Measurements from ENCODE around the gene CYB5A.

The CYB5A gene

GRCh38 chr18:74275736-74276135, 16.0 kb downstream of the CYB5A start:
- DNase-seq, result no peak

DNA sequence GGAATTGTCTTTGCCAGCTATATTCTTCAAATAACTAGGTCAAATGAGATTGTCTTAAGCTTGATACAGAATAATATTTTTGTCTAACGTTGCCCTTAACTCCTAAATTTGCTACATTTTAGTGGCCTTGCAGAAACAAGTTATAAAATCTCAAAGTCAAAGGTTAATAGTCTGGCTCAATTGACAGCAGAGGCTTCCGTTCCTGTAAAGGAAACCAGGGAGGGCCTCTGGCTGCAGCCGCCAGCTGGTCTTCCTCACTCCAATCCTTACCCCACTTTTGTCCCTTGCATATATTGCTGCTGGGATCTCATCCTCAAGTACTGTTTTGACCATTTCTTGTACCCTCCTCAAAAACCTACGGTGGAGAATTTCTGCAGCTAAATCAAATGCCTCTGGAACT, 17.1 kb downstream of the CYB5A start:
- no peak for DNase-seq

DNA sequence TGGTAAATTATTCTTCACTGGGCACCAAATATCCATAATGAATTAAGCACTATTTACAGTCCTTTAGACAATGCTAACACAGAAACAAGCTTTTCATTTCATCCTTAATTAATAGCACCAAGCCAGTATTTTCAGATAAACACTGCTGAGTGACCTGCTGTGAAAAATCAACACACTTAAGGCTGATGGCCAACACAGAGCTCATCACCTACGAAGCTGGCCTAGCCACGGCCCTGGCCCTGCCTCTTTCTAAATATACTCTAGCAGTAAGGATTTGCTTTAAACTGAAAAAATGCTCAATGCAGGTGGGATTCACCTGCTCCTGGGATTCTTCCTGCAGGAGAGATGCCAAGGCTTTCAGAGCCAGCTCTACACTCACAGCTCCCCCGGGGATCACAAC, 18.4 kb downstream of the CYB5A start:
- no peak for DNase-seq

DNA sequence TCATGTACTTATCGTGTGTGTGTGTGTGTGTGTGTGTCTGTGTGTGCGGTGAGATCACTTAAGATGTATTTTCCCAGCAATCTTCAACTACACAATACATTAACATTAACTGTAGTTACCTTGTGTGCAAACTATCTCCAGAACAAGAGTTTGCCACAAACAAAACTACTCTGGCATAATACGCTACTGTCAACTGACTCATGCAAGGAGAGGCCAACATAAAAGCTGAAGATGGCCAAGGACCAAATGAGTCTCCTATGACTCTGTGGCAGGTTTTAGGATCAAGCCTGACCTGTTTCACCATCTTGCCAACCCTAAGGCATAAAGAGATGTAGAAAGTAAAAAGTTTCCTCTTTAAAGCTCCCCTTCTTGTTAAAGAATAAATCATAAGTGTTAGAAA, 20.1 kb downstream of the CYB5A start:
- no peak for DNase-seq

GRCh38 chr18:74268933-74269620, 22.7 kb downstream of the CYB5A start:
- no peak for DNase-seq

- DNase-seq, result no peak
Measured at GRCh38 chr18:74268175-74268574, 23.6 kb downstream of the CYB5A start.

GRCh38 chr18:74266161-74266560, 25.6 kb downstream of the CYB5A start:
- DNase-seq, result no peak

- no peak for DNase-seq
Measured at GRCh38 chr18:74265546-74266098, 26.1 kb downstream of the CYB5A start.

DNA sequence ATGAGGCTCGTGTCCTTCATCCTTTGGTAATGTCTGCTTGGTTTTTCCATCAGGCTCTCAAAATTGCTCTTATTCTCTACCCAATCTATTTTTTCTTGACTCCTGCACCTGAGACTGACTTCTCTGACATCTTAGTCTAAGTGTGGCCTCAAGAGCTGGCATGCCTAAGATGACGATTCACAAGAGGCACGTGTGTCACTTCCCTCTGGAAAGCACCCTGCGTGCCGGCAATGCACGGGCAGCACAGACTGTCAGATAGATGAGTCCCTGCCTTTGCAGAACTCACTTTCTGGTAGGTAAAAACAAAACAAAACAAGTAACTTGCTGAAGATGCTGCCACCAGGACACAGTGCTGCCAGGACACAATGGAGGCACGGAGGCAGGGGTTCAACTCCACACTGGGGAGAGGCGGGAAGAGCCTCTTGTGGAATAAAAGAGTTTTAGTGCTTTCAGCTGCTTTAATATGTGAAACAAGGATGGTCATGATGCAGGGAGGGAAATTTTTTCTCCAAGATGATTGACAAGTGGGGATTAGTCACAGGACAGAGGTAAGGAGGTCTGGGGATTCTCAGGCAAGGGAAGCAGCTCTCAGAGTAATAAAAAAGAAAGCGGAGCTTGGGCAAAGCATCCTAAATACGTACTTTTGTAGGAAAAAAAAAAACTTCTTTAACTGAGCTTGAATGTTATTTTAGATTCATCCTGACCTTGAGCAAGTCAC, 27.3 kb downstream of the CYB5A start:
- no peak for DNase-seq

- no peak for DNase-seq
Measured at GRCh38 chr18:74261053-74261713, 30.6 kb downstream of the CYB5A start.

- no peak for DNase-seq
Measured at GRCh38 chr18:74259347-74259746, 32.4 kb downstream of the CYB5A start.

GRCh38 chr18:74257083-74257482, 34.7 kb downstream of the CYB5A start:
- no peak for DNase-seq

- DNase-seq, result no peak
Measured at GRCh38 chr18:74256190-74256589, 35.6 kb downstream of the CYB5A start.

DNA sequence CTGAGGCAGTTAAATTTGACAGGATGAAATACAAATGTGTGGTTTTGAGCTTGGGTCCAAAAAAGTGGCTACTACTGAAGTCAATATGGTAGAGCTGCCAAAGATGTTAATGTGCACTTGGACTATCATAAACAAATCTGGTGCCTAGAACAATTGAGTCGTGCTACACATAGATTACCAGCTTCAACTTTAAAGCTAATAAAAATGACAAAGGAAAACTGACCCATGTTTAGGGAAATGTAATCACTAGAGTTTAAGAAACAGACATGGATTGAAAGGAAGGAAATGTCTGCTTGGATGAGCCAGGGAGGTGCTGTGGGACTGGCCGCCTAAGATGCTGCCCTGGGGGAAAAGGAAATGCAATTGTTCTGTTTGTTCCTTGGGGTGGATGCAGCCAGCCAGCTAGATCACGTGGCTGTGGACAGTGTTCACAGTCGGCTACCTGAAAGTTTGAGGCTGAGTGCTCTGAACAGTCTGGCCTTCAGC, 36.6 kb downstream of the CYB5A start:
- no peak for DNase-seq

GRCh38 chr18:74252039-74252395, 39.7 kb downstream of the CYB5A start:
- no peak for DNase-seq

DNA sequence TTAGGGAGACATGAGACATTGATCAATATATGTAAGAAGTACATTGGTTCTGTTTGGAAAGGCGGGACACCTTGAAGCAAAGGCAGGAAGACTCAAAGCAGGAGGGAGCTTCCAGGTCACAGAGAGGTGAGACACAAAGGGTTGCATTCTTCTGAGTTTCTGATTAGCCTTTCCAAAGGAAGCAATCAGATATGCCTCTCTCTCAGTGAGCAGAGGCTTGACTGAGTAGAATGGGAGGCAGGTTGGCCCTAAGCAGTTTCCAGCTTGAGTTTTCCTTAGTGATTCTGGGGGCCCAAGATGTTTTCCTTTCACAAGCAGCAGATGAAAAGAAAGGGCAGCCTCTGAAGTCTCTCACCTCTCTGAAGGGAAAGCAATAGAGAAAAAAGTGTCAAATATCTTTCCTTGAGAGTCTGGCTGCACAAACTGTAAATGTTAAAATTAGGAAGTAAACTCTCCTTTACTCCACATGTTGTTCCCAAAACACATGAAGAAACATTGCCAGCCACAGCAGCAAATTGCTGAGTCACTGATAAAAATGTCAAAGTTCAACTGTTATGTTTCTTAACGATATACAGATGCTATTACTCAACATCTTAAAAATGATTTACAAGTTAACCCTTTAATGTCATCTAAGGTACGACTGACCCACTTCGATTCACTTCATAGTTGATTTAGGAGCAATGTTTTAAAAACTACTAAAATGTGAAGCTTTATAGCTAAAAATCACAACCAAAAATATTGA, 40.3 kb downstream of the CYB5A start:
- no peak for DNase-seq

- no peak for DNase-seq
Measured at GRCh38 chr18:74250131-74250530, 41.6 kb downstream of the CYB5A start.

- DNase-seq, result no peak
Measured at GRCh38 chr18:74249181-74249968, 42.4 kb downstream of the CYB5A start.

DNA sequence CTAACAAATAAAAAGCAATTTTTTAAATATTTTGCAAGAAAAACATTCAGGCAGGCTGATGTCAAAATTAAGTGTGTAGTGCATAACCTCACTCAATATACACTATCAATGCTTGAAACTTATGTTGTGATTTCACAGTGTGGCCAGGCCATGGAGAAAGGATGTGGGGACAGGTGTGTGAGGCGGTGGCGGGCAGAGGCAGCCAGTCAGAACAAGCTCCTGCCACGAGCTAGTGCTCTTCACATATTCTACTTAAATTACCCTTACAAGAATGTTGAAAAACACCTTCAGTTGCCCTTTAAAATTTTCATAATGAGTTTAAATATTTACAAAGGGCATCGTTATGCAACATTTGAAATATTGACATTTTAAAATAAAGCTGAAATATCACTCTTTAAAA, 43.2 kb downstream of the CYB5A start:
- DNase-seq, result no peak

GRCh38 chr18:74248189-74248588, 43.6 kb downstream of the CYB5A start:
- no peak for DNase-seq

DNA sequence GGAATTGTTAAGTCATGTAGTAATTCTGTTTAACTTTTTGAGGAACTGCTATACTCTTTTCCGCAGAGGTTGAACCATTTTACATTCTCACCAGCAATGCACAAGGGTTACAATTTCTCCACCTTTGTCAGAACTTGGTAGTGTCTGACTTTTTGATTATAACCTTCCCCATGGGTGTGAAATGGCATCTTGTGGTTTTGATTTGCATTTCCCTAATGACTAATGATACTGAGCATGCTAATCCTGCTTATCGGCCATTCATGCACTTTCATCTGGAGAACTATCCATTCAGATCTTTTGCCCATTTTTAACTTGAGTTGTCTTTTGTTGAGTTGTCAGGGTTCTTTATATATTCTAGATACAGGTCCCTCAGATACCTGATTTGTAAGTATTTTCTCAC, 47.2 kb downstream of the CYB5A start:
- no peak for DNase-seq

DNA sequence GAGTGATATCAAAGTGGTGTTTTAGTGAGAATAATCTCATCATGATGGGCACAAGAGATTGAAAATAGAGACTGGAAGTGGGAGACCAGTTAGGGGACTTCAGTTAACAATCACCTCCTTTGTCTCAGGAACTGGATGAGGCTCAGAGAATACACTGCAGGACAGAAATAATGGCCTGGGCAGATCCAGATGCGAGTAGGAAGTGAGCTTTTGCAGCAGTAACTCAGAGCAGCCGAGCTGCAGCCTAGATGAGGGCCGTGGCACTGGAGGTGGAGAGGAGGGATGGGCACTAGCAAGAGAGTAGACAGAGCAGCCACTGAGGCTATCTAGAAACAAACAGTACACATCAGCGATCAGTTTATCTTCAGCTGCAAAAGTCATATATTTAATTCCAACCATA, 48.6 kb downstream of the CYB5A start:
- DNase-seq, result no peak
